Measurements from ENCODE around the gene STARD13. TPM values are rescaled to one million over a fixed set of nuclear protein-coding genes. Genes with fewer than 3 reads are reported as not detected.

Gene STARD13
- total RNA-seq, 1 donor from 2014 or later, result 19.3 TPM

DNA sequence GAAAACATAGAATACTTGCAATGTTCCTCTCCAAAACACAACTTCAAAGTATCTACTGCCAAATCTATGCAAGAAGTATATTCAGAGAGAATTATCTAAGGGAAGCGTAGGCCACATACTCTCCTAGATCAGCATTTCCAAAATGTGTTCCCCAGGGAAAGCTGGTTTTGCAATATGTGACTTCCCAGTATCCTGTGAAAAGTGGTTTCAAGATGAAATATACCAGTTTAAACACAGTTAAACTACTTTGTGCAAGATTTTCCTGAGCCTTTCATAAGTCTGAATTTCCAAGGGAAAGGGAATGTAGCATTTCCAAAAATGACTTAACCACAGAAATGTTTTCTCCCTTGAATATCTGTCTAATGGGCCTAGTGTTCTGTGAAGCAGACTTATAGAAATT lies 7.6 kb downstream of the STARD13 start:
- no peak for DNase-seq (ENCODE audit: low read depth in 2 of 2)

DNA sequence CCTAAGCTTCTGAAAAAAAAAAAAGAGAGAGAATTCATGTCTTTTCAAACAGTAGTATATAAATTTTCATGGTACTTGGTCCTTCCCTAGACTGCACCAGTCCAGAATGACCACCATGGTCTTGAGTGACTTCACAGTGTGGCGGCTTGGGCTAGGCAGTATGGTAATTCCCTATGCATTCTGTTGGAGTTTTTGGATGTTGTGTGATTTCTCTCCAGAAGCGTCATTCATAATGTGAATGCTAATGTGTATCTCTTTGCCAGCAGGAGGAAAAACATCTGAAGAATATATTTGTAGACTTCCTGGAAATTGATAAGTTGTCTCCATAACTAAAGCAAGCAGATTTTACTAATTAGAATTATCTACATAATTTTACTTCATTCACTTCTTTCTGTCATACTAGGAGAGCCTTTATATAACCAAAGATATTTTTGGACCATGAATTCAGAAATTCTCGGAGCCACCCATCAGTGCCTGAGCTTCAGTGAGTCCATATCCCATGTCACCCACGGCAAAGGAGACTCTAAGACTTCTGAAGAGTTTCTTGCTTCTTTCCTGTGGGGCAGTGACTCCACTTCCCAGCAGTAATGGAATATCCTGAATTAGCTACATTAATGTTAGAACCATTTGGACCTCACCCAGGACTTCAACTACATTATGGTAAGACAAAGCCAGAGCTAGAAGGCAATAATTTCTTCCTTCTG lies 8.4 kb downstream of the STARD13 start:
- no peak for DNase-seq (ENCODE audit: low read depth in 2 of 2)

DNA sequence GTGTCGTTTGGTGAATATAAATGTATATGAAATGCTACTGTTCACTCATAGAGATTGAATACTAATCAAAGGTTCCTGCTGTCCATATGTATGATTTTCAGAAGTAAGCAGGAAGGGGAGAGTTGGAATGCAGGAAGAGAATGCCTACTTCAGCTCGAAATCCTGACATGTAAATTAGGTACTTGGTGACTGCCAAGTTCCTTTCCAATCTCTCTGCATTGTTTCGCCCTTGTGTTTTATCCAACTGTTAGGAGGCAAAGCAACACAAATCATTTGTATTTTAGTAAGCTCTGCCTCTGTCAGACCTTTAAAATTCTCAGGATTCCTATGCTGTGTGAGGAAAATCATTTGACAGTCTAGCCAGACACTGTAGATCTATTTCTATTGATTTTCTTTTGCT lies 9.0 kb downstream of the STARD13 start:
- peak; percentile 57 to 66 for DNase-seq (ENCODE audit: low read depth in 2 of 2)

GRCh38 chr13:33275916-33276315 lies 9.6 kb downstream of the STARD13 start:
- no peak for DNase-seq (ENCODE audit: low read depth in 2 of 2)

DNA sequence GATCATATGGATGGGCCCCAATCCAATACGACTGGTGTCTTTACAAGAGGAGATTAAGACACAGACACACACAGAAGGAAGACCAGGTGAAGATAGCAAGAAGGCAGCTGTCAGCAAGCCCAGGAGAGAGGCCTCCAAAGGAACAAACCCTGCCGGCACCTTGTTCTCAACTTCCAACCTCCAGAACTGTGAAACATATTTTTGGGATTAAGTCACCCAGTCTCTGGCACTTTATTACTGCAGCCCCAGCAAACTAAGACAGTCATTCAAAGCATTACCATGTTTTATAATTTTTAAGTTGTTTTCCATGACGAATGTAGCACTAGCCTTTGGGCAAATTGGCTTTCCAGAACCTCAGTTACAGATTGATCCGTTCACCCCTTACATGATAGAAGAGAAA lies 11.3 kb downstream of the STARD13 start:
- no peak for DNase-seq (ENCODE audit: low read depth in 2 of 2)

DNA sequence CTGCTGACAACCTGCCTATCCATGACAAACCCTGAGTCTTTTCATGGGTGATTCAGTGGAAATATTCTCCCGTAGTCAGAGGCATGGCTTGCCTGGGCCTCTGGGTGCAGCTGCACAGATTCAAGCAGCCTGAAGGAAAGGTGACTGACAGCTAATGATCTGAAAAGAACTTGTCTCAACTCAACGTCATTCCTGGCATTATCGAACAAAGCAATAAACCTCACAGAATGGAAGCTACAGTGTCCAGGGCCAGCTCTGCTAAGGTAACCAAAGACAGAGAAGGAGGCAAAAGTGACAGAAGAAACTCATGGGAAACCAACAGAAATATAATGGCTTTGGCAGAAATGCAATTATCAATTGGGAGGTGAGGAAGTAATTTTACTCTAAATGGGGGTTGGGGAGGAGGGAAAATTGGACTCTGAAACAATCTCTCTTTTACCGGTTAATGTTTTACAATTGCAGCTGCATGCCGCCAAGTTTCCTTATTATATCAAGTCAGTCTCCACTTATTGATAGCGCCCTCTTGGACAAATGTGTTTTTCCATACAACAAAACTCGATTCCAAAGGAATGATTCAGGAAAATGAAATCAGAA lies 12.9 kb downstream of the STARD13 start:
- DNase-seq (ENCODE audit: low read depth in 2 of 2), result no peak

DNA sequence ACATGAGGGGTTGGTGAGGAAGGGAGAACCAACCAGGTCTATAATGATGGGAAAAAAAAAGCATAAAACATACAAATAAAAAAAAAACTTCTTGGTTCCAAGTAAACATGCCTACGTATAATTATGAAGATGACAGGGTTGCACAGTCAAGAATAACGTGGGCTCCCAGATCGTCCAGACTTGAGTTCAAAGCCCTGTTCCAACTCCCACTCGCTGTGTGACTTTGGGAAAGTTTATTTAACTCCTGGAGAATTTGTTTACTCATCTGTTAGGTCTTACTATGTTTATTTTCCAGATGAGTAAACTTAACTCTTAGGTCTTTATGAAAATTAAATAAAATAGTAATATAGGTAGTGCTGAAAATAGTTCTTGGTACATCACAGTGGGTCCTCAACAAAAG lies 13.8 kb downstream of the STARD13 start:
- no peak for DNase-seq (ENCODE audit: low read depth in 2 of 2)

DNA sequence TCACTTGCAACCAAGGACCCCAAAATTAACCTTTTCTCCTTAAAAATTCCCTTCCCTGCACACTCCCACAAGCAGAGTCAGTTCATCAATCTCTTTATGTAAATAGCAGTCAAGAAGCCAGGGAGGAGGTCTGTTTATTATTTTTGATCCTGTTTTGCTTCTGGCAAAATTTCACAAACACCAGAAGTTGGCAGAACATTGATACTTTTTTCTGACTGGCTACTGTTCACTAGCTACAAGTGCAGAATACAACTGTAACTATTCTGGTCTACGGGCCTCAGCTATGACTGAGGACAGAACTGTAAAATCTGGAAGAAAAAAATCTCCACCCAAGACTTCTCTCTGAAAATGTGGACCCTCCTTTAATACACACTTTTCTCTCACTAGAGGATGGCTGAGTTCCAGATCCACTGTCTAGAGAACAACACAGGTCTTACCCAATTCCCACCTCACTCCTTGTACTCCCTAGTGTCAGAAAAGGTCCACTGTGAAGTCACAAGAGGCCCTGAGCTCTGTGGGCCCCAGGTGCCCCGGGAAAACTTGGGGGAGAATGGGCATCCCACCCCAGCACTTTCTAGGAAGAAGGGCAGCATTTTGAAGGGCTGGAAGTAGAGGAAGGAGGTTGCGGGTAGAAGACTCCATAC lies 14.5 kb downstream of the STARD13 start:
- no peak for DNase-seq (ENCODE audit: low read depth in 2 of 2)

DNA sequence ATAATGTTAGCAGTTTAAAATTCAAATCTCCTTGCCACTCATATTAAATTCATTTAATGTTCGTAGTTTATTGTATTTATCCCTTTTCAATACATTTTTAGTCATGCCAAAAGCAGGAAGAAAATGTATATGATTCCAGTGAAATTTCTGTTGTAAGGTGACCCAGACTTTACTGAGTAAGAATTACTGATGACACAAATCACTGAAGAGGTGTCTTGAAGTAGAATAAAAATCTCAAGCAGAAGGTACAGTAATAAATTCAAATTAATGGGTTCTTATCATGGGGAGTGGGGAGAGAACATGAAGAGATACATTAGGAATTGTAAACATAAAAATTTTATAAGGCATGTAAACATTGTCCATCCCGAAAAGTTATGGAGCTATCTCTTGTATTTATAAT lies 19.9 kb downstream of the STARD13 start:
- DNase-seq (ENCODE audit: low read depth in 2 of 2), result no peak

DNA sequence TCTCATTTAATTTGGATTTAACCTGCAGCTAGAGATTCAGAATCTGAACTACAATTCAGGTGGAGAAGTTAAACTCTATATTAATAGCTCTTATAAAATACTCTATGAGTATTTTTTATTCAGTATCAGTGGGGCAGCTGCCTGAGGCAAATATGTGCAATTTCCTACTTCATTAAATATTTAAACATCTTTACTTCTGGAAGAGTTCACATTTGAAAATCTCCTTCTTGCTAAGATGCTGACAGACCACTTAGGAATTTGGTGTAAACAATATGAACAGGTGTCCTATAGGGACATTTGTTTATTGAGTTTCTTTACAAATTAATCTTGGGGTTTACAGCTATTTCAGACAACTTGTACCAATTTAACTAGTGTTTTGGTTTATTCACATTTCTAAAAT lies 20.4 kb downstream of the STARD13 start:
- DNase-seq (ENCODE audit: low read depth in 2 of 2), result no peak

- no peak for DNase-seq (ENCODE audit: low read depth in 2 of 2)
Observed at GRCh38 chr13:33264620-33264978, 21.0 kb downstream of the STARD13 start.

DNA sequence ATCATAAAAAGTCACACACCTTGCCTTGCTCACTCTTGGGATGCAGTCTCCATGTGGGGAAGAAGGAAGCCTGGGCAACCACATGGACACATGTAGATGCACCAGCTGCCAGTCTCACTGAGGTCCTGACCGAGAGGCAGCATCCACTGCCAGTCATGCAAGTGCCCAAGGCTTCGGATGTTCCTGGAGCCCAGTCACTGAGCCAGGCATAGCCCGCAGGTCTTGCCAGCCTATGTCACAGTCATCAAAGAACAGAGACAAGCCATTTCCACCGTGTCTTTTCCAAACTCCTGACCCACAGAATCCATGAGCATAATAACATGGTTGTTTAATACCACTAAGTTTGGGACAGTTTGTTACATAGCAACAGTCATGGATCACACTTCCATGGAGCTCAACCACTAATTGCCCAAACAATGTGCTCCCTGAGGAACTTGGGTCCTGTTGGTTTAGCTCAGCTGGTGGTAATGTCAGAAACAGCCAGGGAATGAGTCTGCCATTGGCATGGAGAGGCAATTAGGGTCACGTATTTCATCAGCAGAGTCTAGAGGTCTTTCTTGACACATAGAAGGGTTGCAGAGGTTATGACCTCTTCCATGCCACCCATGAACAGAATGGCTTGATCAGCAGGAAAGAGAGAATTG lies 21.5 kb downstream of the STARD13 start:
- DNase-seq (ENCODE audit: low read depth in 2 of 2), result no peak

DNA sequence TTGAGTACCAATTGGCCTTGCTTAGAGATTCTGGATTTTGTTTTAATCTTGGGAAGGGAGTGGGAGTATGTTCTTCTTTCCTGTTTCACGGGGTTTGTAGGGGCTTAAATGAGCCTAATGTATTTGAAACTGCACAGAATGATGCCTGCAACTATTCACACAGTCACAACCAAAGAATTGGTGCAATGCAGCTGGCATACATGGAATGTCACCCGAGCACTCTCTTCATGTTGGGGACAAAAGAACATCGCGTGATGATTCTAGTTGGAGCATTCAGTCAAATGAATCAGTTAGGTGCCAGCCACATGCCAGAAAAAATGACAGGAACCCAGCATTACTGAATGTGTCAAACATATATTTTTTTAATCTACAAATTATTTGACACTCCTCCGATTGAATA lies 22.1 kb downstream of the STARD13 start:
- no peak for DNase-seq (ENCODE audit: low read depth in 2 of 2)

DNA sequence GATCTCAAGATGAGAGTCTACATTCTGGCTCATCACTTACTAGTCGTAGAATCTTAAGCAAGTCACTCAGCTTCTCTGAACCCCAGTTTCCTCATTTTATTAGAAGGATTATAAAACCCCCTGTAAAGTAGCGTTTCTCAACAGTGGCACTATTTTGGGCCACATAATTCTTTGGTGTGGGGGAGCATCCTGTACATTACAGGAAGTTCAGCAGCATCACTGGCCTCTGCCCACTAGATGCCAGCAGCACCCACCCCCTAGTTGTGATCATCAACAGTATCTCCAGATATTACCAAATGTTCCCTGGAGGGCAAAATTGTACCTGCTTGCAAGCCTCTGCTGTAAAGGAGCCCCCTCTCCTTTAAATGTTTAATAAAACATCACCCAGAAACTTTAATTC lies 22.6 kb downstream of the STARD13 start:
- DNase-seq (ENCODE audit: low read depth in 2 of 2), result no peak

GRCh38 chr13:33262594-33262993 lies 23.0 kb downstream of the STARD13 start:
- DNase-seq (ENCODE audit: low read depth in 2 of 2), result no peak

- DNase-seq (ENCODE audit: low read depth in 2 of 2), result peak in 1 of 2 donors; percentile 72
Observed at GRCh38 chr13:33262062-33262487, 23.5 kb downstream of the STARD13 start.

DNA sequence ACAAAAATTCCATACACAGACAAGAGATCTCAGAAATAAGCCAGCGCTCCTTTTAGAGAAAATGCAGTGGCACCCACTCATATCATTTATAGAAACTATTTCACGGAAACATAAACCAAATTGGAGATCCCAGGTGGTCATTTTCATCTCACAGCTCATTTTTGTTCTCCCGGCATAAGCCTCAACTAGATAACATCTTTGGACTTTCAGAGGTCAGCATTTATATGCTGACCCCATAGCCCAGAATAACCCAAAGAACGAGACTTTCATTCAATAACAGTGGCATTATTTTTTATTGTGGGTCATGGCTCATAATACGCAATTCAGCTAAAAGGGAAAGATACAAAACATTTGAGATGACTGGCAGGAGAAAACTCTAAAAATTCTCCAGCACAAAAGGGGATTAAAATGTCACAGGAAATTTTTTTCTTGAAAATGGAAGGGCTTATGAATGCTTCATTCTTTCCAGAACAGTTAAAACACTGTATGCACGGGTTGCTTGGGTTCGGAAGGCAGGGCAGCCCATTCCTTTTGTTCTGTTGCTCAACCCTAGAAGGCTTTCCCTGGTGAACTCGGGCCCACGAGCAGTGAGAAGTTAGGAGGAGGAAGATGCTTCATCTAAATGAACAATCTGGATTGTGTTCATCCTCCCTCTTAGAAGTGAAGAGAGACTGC lies 24.0 kb downstream of the STARD13 start:
- DNase-seq (ENCODE audit: low read depth in 2 of 2), result no peak

- DNase-seq (ENCODE audit: low read depth in 2 of 2), result no peak
Observed at GRCh38 chr13:33260168-33261098, 25.1 kb downstream of the STARD13 start.

DNA sequence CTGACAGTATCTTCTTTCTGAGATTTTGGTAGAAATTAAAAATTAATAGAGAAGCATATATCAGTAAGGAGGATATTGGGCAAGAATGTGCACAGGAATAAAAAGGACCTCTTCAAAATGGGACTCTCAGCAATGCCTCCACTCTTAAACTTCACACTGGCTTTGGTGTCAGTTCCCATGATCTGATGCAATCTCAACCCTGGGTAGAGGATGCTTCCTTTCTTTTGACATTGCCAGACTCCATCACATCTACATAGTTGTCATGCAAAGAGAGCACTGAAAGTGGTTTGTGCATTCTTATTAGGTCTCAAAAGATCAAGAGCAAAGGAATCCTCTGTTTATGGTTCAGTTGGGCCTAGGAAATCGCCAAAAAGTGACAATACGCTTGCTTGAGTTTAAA lies 26.3 kb downstream of the STARD13 start:
- DNase-seq (ENCODE audit: low read depth in 2 of 2), result no peak

DNA sequence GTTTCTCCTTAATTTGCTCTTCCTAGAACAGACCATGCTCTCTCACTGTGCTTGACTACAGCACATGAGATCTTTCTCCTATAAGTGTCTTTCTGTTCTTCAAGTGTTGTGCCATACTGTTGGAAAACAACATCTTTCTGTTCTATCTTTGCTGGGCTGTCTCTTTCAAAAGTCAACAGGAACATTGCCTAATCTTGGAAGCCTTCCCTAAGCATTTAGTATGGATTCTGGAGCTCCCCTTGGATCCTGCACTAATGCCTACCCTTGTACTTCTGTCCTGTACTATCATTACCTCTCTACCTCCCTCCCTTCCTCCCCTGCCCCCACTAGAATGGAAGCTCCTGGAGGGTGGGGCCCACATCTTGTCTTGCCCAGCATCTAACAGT lies 26.8 kb downstream of the STARD13 start:
- no peak for DNase-seq (ENCODE audit: low read depth in 2 of 2)

All from dermis microvascular lymphatic vessel endothelial cell (primary cell).